Upper lobe of right lung (tissue), 1 donor: ENCODE measurements around the gene LRRK1. TPM values are rescaled to one million over a fixed set of nuclear protein-coding genes. Genes with fewer than 3 reads are reported as not detected.

Experiments used
- ATAC-seq: fragments of 200-7000 bp; cut with Tn5 transposase; one replicate; pipeline ENCODE4 v1.9.1; 2020; ENCODE audit warnings: mild to moderate bottlenecking, moderate library complexity
- DNase-seq: peaks from one replicate; pipeline ENCODE4 v3.0.0-alpha.2; 2020
- H3K27ac ChIP-seq: fragments of 200-600 bp; one replicate; pipeline ENCODE4 v1.8.0; 2022
- H3K27me3 ChIP-seq: fragments of 200-600 bp; one replicate; pipeline ENCODE4 v1.8.0; 2022; ENCODE audit warnings: mild to moderate bottlenecking
- H3K36me3 ChIP-seq: fragments of 200-600 bp; one replicate; pipeline ENCODE4 v1.8.0; 2022
- H3K4me1 ChIP-seq: fragments of 200-600 bp; one replicate; pipeline ENCODE4 v1.8.0; 2022
- H3K4me3 ChIP-seq: fragments of 200-600 bp; one replicate; pipeline ENCODE4 v1.8.0; 2022; ENCODE audit warnings: mild to moderate bottlenecking
- H3K9me3 ChIP-seq: fragments of 200-600 bp; one replicate; pipeline ENCODE4 v1.8.0; 2022
- CTCF ChIP-seq: fragments of 200-600 bp; IDR thresholded peaks from one replicate; pipeline ENCODE4 v1.8.0; 2022; ENCODE audit warnings: antibody characterized with exemption
- intact Hi-C: fragments of 100-400 bp; cut with DNase I; formaldehyde crosslinking; loops from one replicate; pipeline ENCODE4 v1.11.0; 2022
- total RNA-seq: library from RNA; stranded (reverse); fragmentation: NEBNext Ultra II Directional; extraction: Animal tissue kit (Norgen Biotek cat#: 25700); gene quantifications from one replicate; pipeline ENCODE4 v1.2.1, GENCODE V29; 2021
- donor health status: DM: no; HTN: yes; CAD: no; lungs with severe emphysema.

The LRRK1 gene
- total RNA-seq, 1 donor from 2014 or later = 22.6 TPM

DNA sequence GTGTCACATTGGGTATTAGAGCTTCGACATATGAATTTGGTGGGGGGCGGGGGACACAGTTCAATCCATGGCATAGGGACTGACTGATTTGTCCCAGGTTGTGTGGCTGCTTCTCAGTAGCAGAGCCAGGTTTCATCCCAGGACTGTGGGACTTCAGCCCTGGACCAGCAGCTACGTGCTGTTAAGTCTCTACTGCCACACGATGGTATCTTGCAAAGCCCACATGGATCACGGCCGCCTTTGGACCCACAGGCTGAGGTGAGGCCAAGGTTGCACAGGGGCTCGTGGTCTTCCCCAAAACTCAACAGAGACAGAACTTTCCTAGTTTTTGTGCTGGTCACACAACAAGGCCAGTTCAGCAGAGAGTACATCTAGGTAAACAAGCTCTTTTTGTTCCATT is 97.4 kb downstream of the LRRK1 start:
- TF ChIP-seq CTCF = no peak
- Histone ChIP-seq H3K4me3 (no peak overlapping the region), H3K27ac (no peak overlapping the region), H3K27me3 (no peaks in the 10 kb centered on the region), H3K4me1 (peaks cover 16% of the 10 kb centered on the region), H3K9me3 (no peaks in the 10 kb centered on the region), H3K36me3 (peaks cover 22% of the 10 kb centered on the region)
- intact Hi-C loops = loop anchor here (2.0 kb wide), 1 partner anchor 240 kb away; no protein-coding TSS in a partner anchor
- no peak for ATAC-seq
- no peak for DNase-seq

- Histone ChIP-seq H3K27me3 (no peaks in the 10 kb centered on the region), H3K4me3 (no peak overlapping the region), H3K27ac (no peak overlapping the region), H3K9me3 (no peaks in the 10 kb centered on the region), H3K4me1 (peaks cover 16% of the 10 kb centered on the region), H3K36me3 (peaks cover 19% of the 10 kb centered on the region)
- TF ChIP-seq CTCF = no peak
- intact Hi-C loops = loop anchor here (2.0 kb wide), 1 partner anchor 240 kb away; no protein-coding TSS in a partner anchor
- DNase-seq (no peak), ATAC-seq (no peak)
Observed at GRCh38 chr15:101017093-101017754, 98.1 kb downstream of the LRRK1 start.

DNA sequence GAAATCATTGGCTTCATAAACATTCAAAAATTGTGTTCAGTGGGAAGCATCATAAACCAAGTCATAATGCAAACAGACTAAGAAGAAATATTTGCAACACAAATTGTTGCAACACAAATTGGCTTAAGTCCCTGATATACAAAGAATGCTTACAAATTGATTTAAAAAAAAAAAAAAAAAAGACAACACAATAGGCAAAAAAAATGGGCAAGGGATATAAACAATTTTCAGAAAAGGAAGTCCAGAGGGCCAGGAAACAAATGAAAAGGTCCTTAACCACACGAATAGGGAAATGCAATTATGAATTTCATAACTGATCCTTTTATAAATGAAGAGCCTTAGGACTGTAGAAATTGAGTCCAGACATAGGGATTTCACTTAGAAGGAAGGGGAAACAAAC is 98.9 kb downstream of the LRRK1 start:
- Histone ChIP-seq H3K4me3 (no peak overlapping the region), H3K9me3 (no peaks in the 10 kb centered on the region), H3K27me3 (no peaks in the 10 kb centered on the region), H3K36me3 (peaks cover 19% of the 10 kb centered on the region), H3K27ac (no peak overlapping the region), H3K4me1 (peaks cover 17% of the 10 kb centered on the region)
- intact Hi-C loops = no loop called here
- no peak for TF ChIP-seq CTCF
- ATAC-seq (no peak), DNase-seq (no peak)

DNA sequence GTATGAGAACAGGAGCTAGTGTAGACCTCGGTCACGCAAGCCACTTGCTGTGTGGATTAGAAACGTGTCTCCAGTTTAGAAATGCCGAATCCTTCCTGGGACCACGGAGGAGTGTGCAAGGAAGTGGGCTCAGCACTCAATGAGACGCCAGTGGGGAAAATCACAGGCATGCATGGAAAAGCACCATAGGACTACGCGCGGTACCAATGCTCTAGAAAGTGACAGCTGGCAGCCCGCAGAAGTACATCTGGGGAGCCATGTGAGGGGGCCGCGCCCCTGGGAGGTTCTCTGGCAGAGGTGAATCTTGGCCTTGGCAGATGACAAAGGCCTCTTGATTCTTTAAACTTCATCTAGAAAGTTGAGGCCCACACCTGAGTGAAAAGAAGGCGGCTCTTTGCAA is 99.3 kb downstream of the LRRK1 start:
- H3K36me3 ChIP-seq = peaks cover 19% of the 10 kb centered on the region
- no peak for ATAC-seq

DNA sequence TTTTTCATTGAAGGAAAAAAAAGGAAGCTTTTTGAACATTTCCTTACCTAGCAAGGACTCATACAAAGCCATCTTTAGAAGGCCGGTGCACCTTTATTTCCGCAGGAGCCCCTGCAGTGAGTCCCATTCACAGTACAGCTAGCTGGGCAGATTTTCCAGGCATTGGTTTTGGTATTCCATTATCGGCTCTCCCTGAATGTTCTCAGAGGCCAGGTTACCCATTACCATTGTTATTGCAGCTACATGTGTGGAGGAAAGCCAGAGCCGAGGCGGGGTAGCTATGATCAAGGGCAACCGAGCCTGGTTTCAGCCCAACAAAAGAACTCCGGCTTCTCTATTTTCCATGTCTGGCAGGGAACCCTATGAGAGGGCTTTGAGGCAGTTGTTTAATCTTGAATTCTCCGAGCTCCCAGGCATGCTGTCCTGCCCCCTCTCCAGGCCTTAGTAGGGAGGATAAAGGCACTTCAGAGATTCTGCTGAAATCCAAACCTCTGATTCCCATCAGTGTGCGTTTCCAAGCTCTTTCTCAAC is 100.3 kb downstream of the LRRK1 start:
- TF ChIP-seq CTCF = no peak
- H3K27ac ChIP-seq = no peak overlapping the region
- no peaks in the 10 kb centered on the region for H3K27me3 ChIP-seq
- DNase-seq (no peak), ATAC-seq (no peak)
- no peak overlapping the region for H3K4me3 ChIP-seq
- peaks cover 30% of the 10 kb centered on the region for H3K4me1 ChIP-seq
- H3K9me3 ChIP-seq = no peaks in the 10 kb centered on the region
- intact Hi-C loops = no loop called here
- peaks cover 19% of the 10 kb centered on the region for H3K36me3 ChIP-seq

More for the DNA sequence above, 99.3 kb downstream of the LRRK1 start:
- TF ChIP-seq CTCF = no peak
- H3K27me3 ChIP-seq = no peaks in the 10 kb centered on the region
- H3K27ac ChIP-seq = no peak overlapping the region
- intact Hi-C loops = no loop called here
- DNase-seq = no peak
- peaks cover 21% of the 10 kb centered on the region for H3K4me1 ChIP-seq
- no peak overlapping the region for H3K4me3 ChIP-seq
- H3K9me3 ChIP-seq = no peaks in the 10 kb centered on the region
